CD4-positive, alpha-beta T cell treated with Interleukin-1 beta for 1 hour (primary cell): Measurements from ENCODE around the gene CNOT6L.

Experiments
- DNase-seq, 2 donors: peaks; one replicate each; pipeline ENCODE4 v3.0.0-alpha.2; 2020 to 2022

Gene CNOT6L

DNA sequence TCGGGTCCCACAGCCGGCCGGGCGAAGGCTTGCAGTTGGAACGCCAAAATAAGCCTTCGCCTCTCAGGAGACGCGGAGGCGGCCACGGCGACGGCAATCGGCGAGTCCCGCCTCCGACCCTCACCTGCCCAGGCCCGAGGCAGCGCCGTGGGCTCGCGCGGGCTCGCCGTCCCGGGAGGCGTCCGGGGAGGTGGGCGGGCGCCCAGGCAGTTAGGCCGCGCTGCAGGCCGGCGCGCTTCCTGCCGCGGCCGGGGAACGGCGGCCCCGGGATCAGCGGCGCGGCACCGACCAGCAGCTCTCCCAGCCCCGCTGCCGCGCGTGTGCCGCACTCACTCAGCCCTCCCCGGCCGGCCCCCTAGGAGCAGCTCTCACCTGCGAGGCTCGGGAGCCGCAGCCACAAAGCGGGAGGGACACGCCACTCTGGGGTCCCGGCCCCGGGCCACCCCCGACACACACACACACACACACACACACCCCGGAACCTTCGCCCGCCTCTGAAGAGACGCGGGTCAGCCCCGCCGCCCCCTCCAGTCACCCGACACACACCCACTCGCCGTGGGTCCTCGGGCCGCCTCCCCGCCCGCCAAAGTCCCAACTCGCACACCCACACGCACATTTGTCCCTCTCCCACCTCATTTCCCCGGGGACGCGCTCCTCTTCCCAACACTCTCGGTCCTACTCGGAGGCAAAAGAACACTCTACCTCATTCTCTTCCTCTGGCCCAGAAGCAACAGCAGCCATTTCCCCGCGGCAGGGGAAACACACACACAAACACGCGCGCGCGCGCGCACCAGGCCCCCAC, at the start of gene CNOT6L:
TSS of gene CNOT6L (minus strand) at position 767 of the 802 bp plus-strand sequence. CDS start at position 707, 60 bp downstream.
- peak; percentile 88 to 90 for DNase-seq

GRCh38 chr4:77865259-77865658, 46.1 kb upstream of the CNOT6L start:
- no peak for DNase-seq

- DNase-seq, result peak in 1 of 2 donors; percentile 23
These were observed 44.2 kb upstream of the CNOT6L start for GRCh38 chr4:77863341-77863740.

DNA sequence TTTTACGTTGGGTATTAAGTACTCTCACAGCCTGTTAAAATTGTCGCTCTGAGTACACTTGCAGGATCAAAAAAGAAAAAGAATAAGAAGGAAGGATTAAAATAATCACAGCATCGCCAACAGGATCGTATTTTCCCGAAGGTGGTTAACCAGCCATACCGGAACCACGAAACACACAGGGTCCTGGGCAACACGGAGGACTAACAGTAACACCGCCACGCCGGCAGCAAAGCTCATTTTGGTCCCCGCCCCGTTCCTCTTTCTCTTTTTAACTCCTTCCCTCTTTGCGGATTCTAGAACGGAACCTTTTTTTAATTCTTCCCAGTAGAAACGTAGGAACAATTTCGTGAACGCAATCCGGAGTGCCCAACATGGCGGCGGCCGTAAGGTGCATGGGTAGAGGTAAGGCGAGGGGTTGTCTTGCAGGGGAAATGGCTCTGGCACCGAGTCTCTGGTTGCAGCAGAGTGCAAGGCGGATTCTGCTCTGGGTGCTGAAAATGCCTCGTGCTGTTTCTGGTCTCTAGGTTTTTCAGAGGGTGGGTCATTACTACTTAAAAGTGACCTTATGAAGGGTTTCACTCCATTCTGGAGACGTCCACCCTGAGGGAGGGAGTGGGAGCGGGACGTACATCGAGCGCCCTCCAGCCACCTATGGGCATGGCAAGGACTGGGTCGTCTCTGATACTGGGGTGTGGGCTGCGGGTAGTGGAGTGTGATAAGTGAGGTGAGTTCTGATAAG, 43.5 kb upstream of the CNOT6L start, which contains the start of gene MRPL1:
TSS of gene MRPL1 (plus strand) at position 353 of the 739 bp plus-strand sequence. CDS start at position 372, 19 bp downstream.
- DNase-seq, result peak; percentile 92 to 93

DNA sequence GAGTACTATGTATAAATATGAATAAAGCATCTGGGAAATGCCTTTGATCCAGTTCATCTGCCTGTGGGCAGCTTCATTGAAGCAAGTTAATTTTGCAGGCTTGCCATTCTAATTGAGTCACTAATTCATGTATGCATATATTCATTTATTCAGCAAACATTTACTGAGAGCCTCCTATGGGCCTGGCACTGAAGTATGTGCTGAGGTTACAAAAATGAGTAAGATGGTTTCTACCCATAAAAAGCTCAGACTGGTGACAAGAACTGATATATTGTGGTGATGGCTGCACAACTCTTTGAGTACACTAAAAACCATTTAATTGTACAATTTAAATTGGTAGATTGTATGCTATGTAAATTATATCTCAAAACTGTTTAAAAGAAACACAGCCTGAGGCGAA, 42.3 kb upstream of the CNOT6L start:
- DNase-seq, result no peak

GRCh38 chr4:77859256-77859655, 40.1 kb upstream of the CNOT6L start:
- DNase-seq, result no peak

DNA sequence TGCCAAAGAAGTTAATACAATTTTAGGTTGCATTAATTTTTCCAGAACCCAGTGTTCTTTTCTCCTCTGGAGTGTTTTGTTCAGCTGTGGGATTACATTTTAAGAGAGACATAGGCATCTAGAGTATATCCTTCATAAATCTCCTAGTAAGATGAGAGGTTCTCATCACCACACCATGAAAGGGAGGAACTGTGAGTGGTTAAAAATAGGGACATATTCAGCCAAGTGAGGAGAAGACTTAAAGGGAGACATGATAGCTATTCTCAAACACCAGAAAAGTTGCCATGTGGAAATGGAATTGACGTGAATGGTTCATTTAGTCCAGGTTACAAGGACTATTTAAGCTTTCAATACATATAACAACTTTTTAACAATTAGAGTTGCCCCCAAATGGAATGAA, 37.0 kb upstream of the CNOT6L start:
- no peak for DNase-seq

DNA sequence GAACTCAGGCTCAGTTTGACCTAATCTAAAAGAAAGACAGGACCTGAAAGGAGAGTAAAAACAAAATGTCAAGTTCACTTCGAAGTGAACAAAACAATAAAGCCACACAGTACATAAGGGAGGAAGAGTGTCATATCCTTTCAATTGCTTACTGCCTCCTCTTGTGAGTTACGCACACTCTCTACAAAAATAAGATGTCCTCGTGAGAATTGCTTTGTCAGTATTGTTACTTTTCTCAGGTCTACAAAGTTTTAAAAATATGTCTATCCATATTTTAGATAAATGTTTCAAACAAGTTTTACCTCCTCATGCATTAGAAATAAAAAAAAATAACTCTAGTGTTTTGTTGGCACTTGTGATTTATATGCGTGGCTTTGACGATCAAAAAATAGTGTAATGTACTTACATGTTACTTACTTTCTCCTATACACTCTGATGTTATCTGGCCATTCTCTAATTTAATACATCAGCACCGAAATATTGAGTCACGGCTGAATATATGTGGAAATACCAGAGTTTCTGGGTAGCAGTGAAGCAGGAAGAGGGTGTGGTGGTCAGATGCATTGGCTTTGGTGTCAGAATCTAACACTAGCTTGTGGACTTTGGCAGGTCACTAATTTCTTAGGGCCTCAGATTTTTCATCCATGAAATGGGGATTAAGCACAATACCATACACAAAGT, 35.4 kb upstream of the CNOT6L start:
- peak; percentile 45 to 72 for DNase-seq

DNA sequence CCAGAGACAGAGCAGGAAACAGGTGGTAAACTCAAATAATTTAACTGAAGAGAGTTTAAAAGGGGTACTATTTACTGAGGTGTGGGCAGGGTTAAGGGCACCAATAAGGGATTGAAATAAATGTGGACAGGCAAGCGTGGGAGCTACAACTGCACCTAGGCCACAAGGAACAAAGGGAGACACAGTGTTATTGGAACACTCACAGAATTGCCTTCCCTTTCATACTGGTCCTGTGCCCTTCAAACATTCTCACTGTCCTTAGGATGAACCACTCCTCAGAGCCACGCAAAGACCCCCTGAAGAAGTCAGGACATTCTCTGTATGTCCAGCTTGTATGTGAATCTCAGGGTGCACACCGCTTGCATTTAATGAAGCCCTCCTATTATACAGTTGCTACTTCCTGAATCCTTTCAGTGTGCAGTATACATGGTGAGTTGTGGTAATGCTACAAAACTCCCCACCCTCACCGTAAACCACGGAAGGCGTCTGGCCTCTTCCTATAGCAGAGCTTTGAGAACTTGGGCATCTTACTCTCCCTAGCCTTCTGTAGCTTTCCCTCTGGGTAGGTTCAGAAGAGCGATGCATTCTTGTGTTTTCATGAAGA, 33.8 kb upstream of the CNOT6L start:
- peak; percentile 80 to 84 for DNase-seq

DNA sequence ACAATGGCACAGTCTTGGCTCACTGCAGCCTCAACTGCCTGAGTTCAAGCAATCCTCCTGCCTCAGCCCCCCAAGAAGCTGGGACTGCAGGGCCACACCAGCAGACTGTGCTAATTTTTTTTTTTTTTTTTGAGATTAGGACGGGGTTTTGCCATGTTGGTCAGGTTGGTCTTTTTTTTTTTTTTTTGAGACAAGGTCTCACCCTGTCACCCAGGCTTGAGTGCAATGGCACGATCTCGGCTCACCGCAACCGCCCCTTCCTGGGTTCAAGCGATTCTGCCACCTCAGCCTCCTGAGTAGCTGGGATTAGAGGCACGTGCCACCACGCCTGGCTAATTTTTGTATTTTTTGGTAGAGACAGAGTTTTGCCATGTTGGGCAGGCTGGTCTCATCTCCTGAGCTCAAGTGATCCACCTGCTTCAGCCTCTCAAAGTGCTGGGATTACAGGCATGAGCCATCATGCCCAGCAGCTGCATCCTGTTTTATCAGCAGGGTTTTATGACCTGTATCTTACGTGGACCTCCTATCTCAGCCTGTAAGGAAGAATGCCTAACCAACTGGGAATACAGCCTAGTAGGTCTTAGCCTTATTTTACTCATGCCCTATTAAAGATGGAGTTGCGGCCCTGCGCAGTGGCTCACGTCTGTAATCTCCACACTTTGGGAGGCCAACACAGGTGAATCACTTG, 30.3 kb upstream of the CNOT6L start:
- DNase-seq, result no peak

DNA sequence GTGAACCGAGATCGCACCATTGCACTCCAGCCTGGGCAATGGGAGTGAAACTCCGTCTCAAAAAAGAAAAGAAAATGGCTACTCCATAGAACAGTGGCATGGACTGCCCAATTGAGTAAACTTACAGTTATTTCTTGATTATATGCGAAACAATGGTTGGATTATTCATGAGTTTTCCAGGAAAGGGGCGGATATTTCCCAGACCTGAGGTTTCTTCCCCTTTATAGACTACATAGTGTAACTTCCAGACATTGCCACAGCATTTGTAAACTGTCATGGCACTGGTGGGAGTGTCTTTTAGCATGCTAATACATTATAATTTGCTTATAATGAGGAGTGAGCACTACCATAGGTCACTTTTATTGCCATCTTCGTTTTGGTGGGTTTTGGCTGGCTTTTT, 29.3 kb upstream of the CNOT6L start:
- no peak for DNase-seq

- no peak for DNase-seq
These were observed 26.8 kb upstream of the CNOT6L start for GRCh38 chr4:77845929-77846328.

- no peak for DNase-seq
These were observed 26.2 kb upstream of the CNOT6L start for GRCh38 chr4:77845400-77845799.

GRCh38 chr4:77844363-77844762, 25.2 kb upstream of the CNOT6L start:
- no peak for DNase-seq

GRCh38 chr4:77843628-77844027, 24.5 kb upstream of the CNOT6L start:
- DNase-seq, result no peak

DNA sequence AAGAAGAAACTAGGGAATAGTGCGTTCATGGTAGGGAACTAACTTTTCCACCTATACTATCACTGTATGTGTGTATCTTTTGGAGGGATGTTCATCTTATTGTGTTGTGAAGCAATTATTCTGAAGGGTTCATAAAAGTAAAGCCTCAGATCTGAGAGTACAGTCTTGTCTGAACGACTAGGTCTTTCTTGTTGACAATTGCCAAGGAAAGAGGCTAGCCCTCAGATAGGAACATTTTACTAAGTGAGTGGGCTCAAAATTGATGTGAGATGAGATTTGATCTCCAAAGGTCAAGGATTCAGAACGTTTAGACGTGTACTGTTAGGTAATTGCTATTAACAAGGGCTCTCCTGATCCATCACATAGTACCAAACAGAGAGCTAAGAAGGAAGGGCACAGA, 15.2 kb upstream of the CNOT6L start:
- no peak for DNase-seq

DNA sequence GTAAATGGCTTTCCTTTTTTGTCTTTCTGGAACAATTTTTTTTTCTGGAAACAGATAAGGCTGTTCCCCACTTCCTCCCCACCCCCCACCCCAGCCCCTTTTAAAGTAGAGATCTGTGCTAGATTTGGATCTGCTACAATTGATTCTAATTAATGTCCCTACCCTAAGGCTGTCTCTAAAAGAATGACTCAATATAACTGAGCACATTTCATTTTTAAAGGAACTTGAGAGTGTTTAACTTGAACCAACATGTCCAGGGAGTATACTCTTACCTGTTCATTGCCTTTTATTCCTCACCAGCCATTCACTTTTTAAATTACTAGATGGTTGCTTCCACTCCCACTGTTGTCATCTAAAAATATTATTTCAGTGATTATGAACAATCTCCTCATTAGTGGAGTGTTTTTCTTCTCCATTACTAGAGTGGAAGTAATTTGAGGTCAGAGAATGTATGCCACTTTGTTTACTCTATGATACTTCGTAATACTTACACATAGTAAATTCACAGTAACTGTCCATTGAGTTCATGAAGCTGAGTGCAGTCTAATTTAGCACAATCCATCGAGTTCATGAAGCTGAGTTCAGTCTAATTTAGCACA, 14.1 kb upstream of the CNOT6L start:
- no peak for DNase-seq

GRCh38 chr4:77827343-77827742, 8.2 kb upstream of the CNOT6L start:
- DNase-seq, result peak in 1 of 2 donors; percentile 40

DNA sequence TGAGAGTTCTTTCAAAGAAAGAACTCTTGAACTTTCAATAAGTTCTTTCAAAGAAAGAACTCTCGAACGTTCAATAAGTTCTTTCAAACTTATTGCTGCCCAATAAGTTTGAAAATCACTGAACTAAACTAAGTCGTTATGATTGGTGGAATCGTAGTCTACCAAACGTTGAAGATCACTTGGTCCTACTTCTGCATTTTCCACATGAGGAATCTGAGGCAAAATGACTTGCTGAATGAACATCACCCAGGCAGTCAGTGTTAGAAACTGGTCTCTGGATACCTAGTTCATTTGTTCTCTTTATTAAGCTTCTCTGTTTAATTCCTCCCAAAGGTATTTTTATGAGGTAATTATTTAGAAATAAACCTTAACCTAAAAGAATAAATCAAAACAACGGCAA, 7.1 kb upstream of the CNOT6L start:
- no peak for DNase-seq

DNA sequence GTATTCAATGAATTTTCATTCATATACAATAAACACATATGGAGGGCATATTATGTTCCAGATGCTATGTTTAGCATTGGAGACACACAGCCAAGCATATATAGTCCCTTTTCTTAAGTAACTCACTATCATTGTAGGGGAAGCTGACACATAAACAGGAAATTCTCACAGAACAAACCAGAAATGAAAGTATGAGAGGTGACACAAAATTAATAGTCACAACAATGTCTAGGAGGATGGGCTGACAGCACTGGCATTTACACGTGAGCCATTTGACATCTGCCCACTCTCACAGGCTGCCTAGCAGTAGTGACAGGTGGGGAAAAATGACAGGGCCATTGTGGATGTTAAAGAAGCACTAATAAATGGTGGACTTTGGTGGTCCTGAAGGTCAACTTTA, 2.6 kb upstream of the CNOT6L start:
- DNase-seq, result peak; percentile 62 to 78

DNA sequence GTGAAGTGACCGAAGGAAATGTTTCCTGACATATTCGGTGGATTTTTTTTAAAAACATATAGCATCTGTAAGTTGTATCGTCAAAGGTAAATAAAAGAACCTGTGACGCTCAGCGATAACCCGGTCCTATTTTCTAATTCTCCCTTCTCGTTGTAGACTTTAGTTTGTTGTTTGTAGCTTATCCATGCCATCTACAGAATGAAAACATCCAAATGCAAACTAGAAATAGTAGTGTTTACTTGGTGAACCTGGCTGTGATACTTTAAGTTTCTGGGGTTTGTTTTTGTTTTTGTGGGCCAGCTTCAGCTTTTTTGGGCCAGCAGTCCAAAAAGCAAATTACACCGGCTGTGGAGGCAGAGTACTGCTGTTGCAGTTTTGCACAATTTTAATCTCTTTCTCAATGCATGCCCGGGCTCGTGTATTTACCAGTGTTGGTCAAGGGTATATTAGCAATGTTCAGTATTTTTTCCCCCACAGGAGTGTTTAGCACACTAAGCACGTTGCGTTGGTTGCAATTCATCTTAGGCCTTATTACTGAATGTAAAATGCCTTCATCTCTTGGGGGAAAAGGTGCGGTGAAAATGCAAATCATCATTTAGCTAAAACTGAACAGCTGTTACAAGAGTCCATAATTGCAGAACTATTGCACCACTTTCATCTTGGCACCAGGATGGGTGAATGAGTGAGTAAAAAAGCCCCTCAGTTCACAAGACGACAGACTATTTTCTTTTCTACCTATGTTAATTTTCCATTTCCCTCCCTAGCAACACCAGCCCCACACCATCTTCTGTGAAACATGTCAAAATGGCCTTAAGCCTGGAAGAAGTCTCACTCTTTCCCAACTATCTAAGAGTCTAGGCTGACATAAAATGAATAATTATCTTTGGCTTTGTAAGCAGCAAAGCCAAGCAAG, 1.7 kb upstream of the CNOT6L start:
- DNase-seq, result peak; percentile 23 to 37
